ENCODE measurements around the gene DCUN1D2. TPM values are rescaled to one million over a fixed set of nuclear protein-coding genes. Genes with fewer than 3 reads are reported as not detected.

DCUN1D2 gene
- polyA plus RNA-seq, 1 experiment, result 11.0 TPM

DNA sequence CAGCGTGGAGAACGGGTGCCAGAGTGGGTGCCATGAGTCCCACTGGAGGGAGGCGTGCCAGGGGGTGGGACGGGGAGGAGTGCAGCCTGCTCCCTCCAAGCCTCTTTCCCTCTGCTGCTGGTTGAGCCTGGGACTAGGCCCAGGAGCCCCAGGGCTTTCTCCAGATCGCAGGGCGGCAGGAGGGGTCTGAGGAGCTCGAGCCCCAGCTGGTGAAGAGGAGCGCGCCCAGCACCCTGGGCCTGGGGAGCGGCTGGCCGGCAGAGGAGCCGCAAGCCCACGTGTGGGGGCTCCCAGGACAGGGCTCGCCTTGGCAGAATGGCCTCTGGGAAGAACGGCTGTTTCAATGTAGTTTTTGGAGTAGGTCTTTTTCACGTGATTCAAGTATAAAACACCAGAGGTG lies 12.2 kb upstream of the DCUN1D2 start:
- CTCF ChIA-PET, result no interaction called here
- Histone ChIP-seq H3K4me3 (ENCODE audit: low read depth, low read length) (no peak overlapping the region), H3K36me3 (ENCODE audit: control insufficient read depth, insufficient read depth, low read length) (peaks cover 28% of the 10 kb centered on the region), H3K27me3 (ENCODE audit: control insufficient read depth, insufficient read depth, low read length) (no peaks in the 10 kb centered on the region)
- no peak for DNase-seq (ENCODE audit: low read depth)
- POLR2A ChIA-PET, result no interaction called here
- TF ChIP-seq, protein P1, sequence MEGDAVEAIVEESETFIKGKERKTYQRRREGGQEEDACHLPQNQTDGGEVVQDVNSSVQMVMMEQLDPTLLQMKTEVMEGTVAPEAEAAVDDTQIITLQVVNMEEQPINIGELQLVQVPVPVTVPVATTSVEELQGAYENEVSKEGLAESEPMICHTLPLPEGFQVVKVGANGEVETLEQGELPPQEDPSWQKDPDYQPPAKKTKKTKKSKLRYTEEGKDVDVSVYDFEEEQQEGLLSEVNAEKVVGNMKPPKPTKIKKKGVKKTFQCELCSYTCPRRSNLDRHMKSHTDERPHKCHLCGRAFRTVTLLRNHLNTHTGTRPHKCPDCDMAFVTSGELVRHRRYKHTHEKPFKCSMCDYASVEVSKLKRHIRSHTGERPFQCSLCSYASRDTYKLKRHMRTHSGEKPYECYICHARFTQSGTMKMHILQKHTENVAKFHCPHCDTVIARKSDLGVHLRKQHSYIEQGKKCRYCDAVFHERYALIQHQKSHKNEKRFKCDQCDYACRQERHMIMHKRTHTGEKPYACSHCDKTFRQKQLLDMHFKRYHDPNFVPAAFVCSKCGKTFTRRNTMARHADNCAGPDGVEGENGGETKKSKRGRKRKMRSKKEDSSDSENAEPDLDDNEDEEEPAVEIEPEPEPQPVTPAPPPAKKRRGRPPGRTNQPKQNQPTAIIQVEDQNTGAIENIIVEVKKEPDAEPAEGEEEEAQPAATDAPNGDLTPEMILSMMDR (IDR thresholded peaks at IDR 0.05; ENCODE audit: insufficient read depth, low read depth, low read length), result no peak

- TF ChIP-seq, protein P1 (IDR thresholded peaks at IDR 0.05; ENCODE audit: insufficient read depth, low read depth, low read length), result no peak
- POLR2A ChIA-PET, result no interaction called here
Observed at GRCh38 chr13:113500530-113501265, 10.2 kb upstream of the DCUN1D2 start.

DNA sequence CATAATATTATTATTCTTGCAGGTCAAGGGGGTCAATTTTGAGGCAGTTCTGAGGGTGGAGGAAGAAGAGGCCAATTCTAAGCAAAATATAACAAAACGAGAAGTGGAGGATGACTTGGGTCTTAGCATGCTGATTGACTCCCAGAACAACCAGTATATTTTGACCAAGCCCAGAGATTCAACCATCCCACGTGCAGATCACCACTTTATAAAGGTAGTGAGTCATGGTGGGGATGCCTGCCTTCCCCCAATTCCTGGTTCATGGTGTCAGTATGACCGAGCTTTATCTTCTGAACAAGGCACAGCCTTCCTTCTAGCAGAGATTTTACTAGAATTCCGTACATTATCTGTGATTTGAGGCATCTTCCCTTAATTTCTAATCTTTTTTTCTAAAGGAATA lies 9.4 kb upstream of the DCUN1D2 start:
- ChIA-PET POLR2A (no interaction called here), CTCF (no interaction called here)
- DNase-seq (ENCODE audit: low read depth), result peak; percentile 38
- Histone ChIP-seq H3K27me3 (ENCODE audit: control insufficient read depth, insufficient read depth, low read length) (no peaks in the 10 kb centered on the region), H3K4me3 (ENCODE audit: low read depth, low read length) (no peak overlapping the region), H3K36me3 (ENCODE audit: control insufficient read depth, insufficient read depth, low read length) (peaks cover 34% of the 10 kb centered on the region)
- TF ChIP-seq, protein P1 (IDR thresholded peaks at IDR 0.05; ENCODE audit: insufficient read depth, low read depth, low read length), result no peak

More at GRCh38 chr13:113500530-113501265, 10.2 kb upstream of the DCUN1D2 start:
- DNase-seq (ENCODE audit: low read depth), result no peak
- Histone ChIP-seq H3K27me3 (ENCODE audit: control insufficient read depth, insufficient read depth, low read length) (no peaks in the 10 kb centered on the region), H3K36me3 (ENCODE audit: control insufficient read depth, insufficient read depth, low read length) (peaks cover 31% of the 10 kb centered on the region), H3K4me3 (ENCODE audit: low read depth, low read length) (no peak overlapping the region)
- CTCF ChIA-PET, result no interaction called here

- Histone ChIP-seq H3K27me3 (ENCODE audit: control insufficient read depth, insufficient read depth, low read length) (no peaks in the 10 kb centered on the region), H3K4me3 (ENCODE audit: low read depth, low read length) (no peak overlapping the region), H3K36me3 (ENCODE audit: control insufficient read depth, insufficient read depth, low read length) (peaks cover 33% of the 10 kb centered on the region)
- DNase-seq (ENCODE audit: low read depth), result no peak
- CTCF ChIA-PET, result no interaction called here
- POLR2A ChIA-PET, result no interaction called here
- TF ChIP-seq, protein P1 (IDR thresholded peaks at IDR 0.05; ENCODE audit: insufficient read depth, low read depth, low read length), result no peak
Observed at GRCh38 chr13:113498905-113499304, 8.4 kb upstream of the DCUN1D2 start.

GRCh38 chr13:113497217-113497616 lies 6.7 kb upstream of the DCUN1D2 start:
- TF ChIP-seq, protein P1 (IDR thresholded peaks at IDR 0.05; ENCODE audit: insufficient read depth, low read depth, low read length), result no peak
- ChIA-PET CTCF (interaction anchor here (0.6 to 1.5 kb wide), 2 partner anchors 12 to 40 kb away, joined by 3 to 6 read pairs; no protein-coding TSS in a partner anchor), POLR2A (no interaction called here)
- no peaks in the 10 kb centered on the region for H3K27me3 ChIP-seq (ENCODE audit: control insufficient read depth, insufficient read depth, low read length)
- H3K4me3 ChIP-seq (ENCODE audit: low read depth, low read length), result no peak overlapping the region
- no peak for DNase-seq (ENCODE audit: low read depth)
- H3K36me3 ChIP-seq (ENCODE audit: control insufficient read depth, insufficient read depth, low read length), result peaks cover 28% of the 10 kb centered on the region
